Activated CD4-positive, alpha-beta T cell treated with anti-CD3 and anti-CD28 coated beads, Interleukin-2, amount 50 U/mL, for 48 hours (primary cell): Measurements from ENCODE around the gene ZNF740.
"Not testable (repeated sequence)": the region's sequence is repeated elsewhere in the genome, so short reads cannot be mapped to it uniquely, and the experiment has no call there.

Source experiments
- DNase-seq, 2 experiments: peaks; one replicate each; pipeline ENCODE4 v3.0.0-alpha.2; 2020

ZNF740 gene

GRCh38 chr12:53173085-53173715 lies 7.3 kb upstream of the ZNF740 start:
- no peak for DNase-seq

GRCh38 chr12:53174881-53175491 lies 5.5 kb upstream of the ZNF740 start:
- no peak for DNase-seq

DNA sequence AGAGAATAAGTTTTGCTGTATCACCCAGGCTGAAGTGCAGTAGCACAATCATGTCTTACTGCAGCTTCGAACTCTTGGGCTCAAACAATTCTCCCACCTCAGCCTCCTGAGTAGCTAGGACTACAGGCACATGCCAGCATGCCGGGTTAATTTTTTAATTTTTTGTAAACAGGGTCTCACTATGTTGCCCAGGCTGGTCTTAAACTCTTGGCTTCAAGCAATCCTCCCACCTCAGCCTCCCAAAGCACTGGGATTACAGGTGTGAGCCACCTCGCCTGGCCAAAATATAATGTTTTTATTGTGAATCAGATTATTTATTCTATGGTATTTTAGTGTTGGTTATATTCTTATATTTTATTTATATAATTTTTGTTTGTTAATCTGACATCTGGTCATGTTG lies 3.8 kb upstream of the ZNF740 start:
- DNase-seq: no peak

- not testable (repeated sequence) for DNase-seq
Measured at GRCh38 chr12:53177447-53177846, 3.1 kb upstream of the ZNF740 start.

GRCh38 chr12:53178803-53179202 lies 1.7 kb upstream of the ZNF740 start:
- not testable (repeated sequence) for DNase-seq

- DNase-seq: no peak
Measured at GRCh38 chr12:53179687-53180219, 769 bp upstream of the ZNF740 start.

- DNase-seq: peak; percentile 78 to 82
Measured at GRCh38 chr12:53180931-53181645, 566 bp downstream of the ZNF740 start.

- no peak for DNase-seq
Measured at GRCh38 chr12:53181935-53182334, 1.4 kb downstream of the ZNF740 start.

- DNase-seq: no peak
Measured at GRCh38 chr12:53182903-53183302, 2.4 kb downstream of the ZNF740 start.

DNA sequence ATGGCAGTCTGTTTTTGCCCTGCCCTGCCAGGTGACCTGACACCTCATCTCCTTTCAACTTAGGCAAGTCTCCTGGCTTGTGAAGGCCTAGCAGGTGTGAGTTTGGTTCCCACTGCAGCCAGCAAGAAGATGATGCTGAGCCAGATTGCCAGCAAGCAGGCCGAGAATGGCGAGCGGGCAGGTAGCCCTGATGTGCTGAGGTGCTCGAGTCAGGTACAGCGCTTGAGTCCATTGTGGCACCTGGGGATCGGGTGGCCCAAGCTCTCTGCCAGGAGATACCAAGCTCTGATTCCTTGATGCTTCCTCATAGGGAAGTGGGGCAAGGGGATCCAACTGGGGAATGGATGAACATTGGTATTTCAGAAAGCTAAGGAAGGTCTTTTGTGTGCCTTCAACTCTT lies 4.3 kb downstream of the ZNF740 start:
- no peak for DNase-seq

DNA sequence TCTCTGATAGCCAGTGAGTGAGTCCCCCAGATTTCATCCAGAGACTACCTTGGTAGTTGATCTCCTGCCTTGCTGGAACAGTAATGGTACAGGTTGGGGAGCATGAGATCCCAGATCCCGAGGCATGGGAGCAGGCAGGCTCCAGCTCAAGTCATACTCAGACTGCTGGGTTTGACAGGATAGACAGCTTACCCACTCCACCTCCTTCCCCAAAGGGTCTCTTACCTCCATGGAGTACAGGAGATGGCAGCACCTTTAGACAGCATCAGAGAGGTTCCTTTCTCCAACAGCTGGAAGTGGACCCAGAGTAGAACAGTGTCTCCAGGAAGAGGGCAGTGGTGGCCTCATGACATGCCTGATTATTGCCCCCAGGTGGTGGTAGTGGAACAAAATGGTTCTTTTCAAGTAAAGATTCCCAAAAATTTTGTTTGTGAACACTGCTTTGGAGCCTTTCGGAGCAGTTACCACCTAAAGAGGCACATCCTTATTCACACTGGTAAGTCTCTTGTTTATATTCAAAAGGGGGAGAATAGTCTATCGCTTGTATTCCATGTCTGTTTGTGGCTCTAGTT lies 5.1 kb downstream of the ZNF740 start:
- no peak for DNase-seq

DNA sequence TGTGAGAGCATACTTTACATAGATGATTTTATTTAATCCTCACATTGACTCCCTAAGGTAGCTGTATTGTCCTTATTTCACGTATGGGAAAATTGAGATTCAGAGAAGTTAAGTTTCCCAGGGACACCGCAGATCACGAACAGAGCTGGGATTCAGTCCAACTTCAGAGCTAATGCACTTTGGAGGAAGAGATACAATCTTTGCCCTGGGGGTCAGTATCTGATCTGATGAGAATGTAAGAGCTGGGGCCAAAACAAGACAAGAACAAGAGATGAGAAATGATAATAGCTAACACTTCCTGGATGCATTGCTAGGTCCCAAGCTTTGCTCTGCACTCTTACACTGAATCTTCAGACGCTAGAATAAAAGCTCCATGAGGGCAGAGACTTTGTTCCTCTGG lies 6.2 kb downstream of the ZNF740 start:
- no peak for DNase-seq

- no peak for DNase-seq
Measured at GRCh38 chr12:53187145-53187899, 6.8 kb downstream of the ZNF740 start.

DNA sequence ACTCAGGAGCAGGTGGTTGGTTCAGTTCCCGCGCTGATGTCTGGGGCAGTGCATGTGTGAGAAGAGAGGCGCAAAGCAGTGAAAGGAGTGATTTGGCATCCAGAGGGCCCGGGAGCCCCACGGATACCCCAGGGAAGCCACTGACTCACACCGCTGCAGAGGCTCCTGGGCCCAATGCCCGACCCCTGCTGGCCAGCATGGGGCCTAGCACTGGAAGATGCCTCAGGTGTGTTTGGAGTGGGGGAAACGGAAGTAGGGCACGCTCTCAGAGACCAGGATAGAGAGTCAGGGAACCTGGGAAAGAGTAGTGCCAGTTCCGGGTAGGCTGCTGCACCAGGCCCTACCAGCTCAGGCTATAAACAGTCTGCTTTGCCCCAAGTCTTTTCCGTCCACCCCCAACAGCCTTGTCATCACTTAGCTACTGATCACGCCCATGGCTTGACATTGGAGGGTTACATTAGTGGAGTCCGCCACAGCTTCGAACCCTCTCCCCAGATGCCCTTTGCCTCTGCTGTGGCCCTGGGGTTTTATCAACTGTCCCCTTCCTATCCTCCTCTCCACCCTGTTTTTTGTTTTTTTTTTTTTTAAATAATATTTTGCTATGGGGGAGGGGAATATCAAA lies 9.7 kb downstream of the ZNF740 start:
- peak; percentile 42 to 58 for DNase-seq

GRCh38 chr12:53191096-53191884 lies 10.8 kb downstream of the ZNF740 start:
- DNase-seq: no peak

GRCh38 chr12:53191885-53192530 lies 11.5 kb downstream of the ZNF740 start:
- no peak for DNase-seq

DNA sequence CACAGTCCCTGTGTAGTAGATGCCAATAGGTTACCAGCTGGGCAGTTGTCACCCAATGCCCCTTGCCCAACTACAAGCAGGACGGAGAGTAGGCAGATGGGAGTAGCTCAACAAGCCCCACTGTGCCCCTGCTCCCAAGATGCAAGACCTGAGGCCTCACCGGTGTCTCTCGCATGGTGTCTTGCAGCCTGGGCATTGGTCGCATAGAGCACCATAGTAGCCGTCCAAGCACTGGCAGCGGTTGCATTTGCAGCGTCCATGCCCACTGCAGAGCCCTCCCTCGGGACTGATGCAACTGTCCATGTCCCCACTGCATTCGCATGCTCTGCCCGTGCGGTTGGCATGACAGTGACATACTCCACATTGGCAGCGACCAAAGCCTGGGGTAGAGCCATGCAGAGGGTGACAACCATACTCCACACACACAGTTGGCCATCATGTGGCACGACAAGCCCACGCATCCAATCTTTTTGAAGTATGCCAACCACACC lies 12.1 kb downstream of the ZNF740 start:
- DNase-seq: no peak

DNA sequence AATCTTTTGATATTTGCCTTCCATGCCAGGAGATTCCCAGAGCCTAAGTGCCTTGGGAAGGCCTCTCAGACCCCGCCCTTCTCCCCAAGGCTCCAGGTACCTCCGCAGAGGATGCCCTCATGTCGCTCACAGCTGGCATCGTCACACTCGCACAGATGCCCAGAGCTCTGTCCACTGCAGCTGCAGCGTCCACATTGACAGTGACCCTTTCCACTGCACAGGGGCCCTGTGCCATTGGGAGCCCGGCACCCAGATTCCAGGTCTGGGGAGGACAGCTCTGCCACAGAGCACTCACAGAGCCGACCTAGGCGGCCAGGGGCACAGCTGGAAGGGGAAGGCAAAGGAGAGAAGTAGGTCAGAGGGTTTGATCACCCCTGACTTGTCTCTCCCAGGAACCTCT lies 12.5 kb downstream of the ZNF740 start:
- no peak for DNase-seq

GRCh38 chr12:53193985-53194716 lies 13.6 kb downstream of the ZNF740 start:
- no peak for DNase-seq

DNA sequence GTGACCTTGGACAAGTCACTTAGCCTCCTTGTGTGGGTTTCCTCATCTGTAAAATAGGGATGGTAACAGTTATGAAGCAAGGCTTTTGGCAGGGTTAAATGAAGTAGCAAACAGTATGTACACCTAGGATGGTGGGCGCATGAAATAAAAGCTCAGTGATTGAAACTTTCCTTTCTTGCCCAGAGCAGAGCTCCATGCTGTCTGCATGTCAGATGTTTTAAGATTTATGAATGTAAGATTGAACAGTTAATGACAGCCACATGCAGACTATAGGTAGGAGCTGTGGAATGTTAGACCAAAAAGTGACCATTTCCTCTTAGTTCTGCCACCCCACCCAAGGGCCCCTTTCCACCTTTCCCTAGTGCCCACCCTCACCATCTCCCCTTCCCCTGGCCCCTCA lies 14.5 kb downstream of the ZNF740 start:
- DNase-seq: no peak
